ENCODE data around the gene CNTNAP5.

The CNTNAP5 gene

GRCh38 chr2:124626993-124627392 is 601.9 kb downstream of the CNTNAP5 start:
- Histone ChIP-seq H3K4me1 (ENCODE audit: insufficient read depth, low read length) (no peaks in the 10 kb centered on the region), H3K4me3 (ENCODE audit: low read length) (no peak overlapping the region), H3K9me3 (ENCODE audit: low read length) (no peaks in the 10 kb centered on the region), H3K27me3 (ENCODE audit: insufficient read depth, low read length) (no peaks in the 10 kb centered on the region), H3K36me3 (ENCODE audit: insufficient read depth, low read length) (no peaks in the 10 kb centered on the region), H2AFZ (ENCODE audit: low read depth, low read length) (no peak overlapping the region)

DNA sequence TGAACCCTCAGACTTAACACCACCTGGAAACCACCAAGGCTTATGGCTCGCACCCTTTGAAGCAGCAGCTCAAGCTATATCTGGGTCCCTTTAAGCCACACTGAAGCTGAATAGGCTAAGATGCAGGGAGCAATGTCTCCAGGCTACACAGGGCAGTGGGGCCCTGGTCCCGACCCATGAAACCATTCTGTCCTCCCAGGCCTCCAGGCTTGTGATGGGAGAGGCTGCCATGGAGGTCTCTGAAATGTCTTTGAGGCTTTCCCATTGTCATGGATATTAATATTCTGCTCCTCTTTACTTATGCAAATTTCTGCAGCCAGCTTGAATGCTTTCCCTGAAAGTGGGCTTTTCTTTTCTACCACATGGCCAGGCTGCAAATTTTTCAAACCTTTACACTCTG is 608.7 kb downstream of the CNTNAP5 start:
- Histone ChIP-seq H3K4me1 (ENCODE audit: insufficient read depth, low read length) (no peaks in the 10 kb centered on the region), H3K4me3 (ENCODE audit: low read length) (no peak overlapping the region), H3K36me3 (ENCODE audit: insufficient read depth, low read length) (no peaks in the 10 kb centered on the region), H2AFZ (ENCODE audit: low read depth, low read length) (no peak overlapping the region), H3K27me3 (ENCODE audit: insufficient read depth, low read length) (no peaks in the 10 kb centered on the region), H3K9me3 (ENCODE audit: low read length) (peaks cover 2% of the 10 kb centered on the region)

DNA sequence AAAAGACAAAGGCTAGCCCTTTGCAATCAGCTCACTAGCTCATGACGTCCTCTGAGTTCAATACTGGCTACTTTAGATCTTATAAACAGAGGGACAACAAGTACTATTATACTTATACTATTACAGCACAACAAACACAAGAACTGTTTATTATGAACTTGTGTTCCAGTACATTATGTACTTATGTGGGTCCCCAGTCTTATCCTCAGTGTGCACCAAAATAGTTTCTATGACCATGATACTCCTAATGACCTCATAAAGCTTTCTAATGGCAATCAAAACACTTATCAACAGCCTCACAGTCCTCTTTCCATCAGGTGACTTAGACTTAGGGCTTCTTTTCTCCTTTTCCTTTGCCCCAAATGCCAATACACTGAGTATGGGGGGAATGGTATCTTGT is 614.4 kb downstream of the CNTNAP5 start:
- H3K36me3 ChIP-seq (ENCODE audit: insufficient read depth, low read length) = no peaks in the 10 kb centered on the region
- H3K4me1 ChIP-seq (ENCODE audit: insufficient read depth, low read length) = no peaks in the 10 kb centered on the region
- H2AFZ ChIP-seq (ENCODE audit: low read depth, low read length) = no peak overlapping the region
- H3K4me3 ChIP-seq (ENCODE audit: low read length) = no peak overlapping the region
- no peaks in the 10 kb centered on the region for H3K27me3 ChIP-seq (ENCODE audit: insufficient read depth, low read length)
- H3K9me3 ChIP-seq (ENCODE audit: low read length) = no peaks in the 10 kb centered on the region

- H3K4me1 ChIP-seq (ENCODE audit: insufficient read depth, low read length) = no peaks in the 10 kb centered on the region
- H3K36me3 ChIP-seq (ENCODE audit: insufficient read depth, low read length) = no peaks in the 10 kb centered on the region
- no peaks in the 10 kb centered on the region for H3K9me3 ChIP-seq (ENCODE audit: low read length)
- no peaks in the 10 kb centered on the region for H3K27me3 ChIP-seq (ENCODE audit: insufficient read depth, low read length)
- H3K4me3 ChIP-seq (ENCODE audit: low read length) = no peak overlapping the region
- H2AFZ ChIP-seq (ENCODE audit: low read depth, low read length) = no peak overlapping the region
Observed at GRCh38 chr2:124640221-124640750, 615.2 kb downstream of the CNTNAP5 start.

DNA sequence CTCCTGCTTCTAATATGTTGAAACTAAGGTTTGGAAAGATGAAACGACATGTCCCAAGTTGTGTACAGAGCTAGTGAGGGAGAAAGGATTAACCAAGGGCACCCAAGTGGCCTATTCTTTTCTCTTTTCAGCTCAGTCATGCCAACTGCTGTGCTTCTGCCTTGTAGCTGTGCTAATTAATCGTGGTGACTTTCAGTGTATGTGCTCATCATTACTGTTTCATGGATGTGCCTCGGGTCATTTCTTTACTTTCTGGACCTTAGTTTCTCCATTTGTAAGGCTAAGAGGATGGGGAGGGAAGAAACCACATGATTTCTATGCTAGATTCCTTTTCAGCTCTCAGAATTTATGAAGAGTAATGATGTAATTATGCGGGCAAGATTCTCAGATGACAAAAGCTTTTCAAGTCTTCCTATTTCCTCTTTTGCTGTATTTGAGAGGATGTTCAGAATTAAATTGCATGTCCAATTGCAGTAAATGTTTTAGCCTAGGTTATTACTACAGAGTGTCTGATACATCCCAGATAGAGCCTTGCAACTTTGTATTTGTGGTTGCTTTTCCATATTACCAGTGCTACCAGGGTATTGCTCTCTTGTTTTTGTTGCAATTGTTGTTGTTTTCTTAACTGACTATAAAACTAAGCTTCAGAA is 621.2 kb downstream of the CNTNAP5 start:
- Histone ChIP-seq H2AFZ (ENCODE audit: low read depth, low read length) (no peak overlapping the region), H3K4me1 (ENCODE audit: insufficient read depth, low read length) (no peaks in the 10 kb centered on the region), H3K27me3 (ENCODE audit: insufficient read depth, low read length) (no peaks in the 10 kb centered on the region), H3K9me3 (ENCODE audit: low read length) (no peaks in the 10 kb centered on the region), H3K4me3 (ENCODE audit: low read length) (no peak overlapping the region), H3K36me3 (ENCODE audit: insufficient read depth, low read length) (no peaks in the 10 kb centered on the region)

GRCh38 chr2:124647245-124647644 is 622.2 kb downstream of the CNTNAP5 start:
- Histone ChIP-seq H3K36me3 (ENCODE audit: insufficient read depth, low read length) (no peaks in the 10 kb centered on the region), H3K9me3 (ENCODE audit: low read length) (no peaks in the 10 kb centered on the region), H2AFZ (ENCODE audit: low read depth, low read length) (no peak overlapping the region), H3K4me3 (ENCODE audit: low read length) (no peak overlapping the region), H3K27me3 (ENCODE audit: insufficient read depth, low read length) (no peaks in the 10 kb centered on the region), H3K4me1 (ENCODE audit: insufficient read depth, low read length) (no peaks in the 10 kb centered on the region)

GRCh38 chr2:124647663-124648062 is 622.6 kb downstream of the CNTNAP5 start:
- no peaks in the 10 kb centered on the region for H3K4me1 ChIP-seq (ENCODE audit: insufficient read depth, low read length)
- no peak overlapping the region for H3K4me3 ChIP-seq (ENCODE audit: low read length)
- no peaks in the 10 kb centered on the region for H3K9me3 ChIP-seq (ENCODE audit: low read length)
- H3K27me3 ChIP-seq (ENCODE audit: insufficient read depth, low read length) = no peaks in the 10 kb centered on the region
- no peak overlapping the region for H2AFZ ChIP-seq (ENCODE audit: low read depth, low read length)
- H3K36me3 ChIP-seq (ENCODE audit: insufficient read depth, low read length) = no peaks in the 10 kb centered on the region

DNA sequence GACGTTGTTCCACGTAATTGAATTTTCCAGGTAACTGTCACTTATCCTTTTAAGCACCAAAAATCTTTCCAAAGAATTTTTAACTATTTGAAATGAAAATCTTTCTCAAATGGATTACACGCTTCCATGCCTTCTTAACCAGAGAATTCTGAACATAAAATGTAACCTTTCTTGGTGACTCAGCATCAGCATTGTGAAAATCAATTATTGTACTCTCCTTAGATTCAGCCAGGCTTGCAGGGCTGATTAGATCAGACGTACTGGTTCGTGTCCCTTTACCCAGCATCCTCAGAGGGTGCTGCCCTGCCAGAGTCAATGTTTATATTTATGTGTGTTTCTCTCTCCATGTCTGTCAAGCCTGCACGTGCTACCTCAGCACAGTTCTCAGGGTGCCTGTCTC is 623.9 kb downstream of the CNTNAP5 start:
- H2AFZ ChIP-seq (ENCODE audit: low read depth, low read length) = no peak overlapping the region
- no peaks in the 10 kb centered on the region for H3K36me3 ChIP-seq (ENCODE audit: insufficient read depth, low read length)
- no peaks in the 10 kb centered on the region for H3K9me3 ChIP-seq (ENCODE audit: low read length)
- no peaks in the 10 kb centered on the region for H3K27me3 ChIP-seq (ENCODE audit: insufficient read depth, low read length)
- H3K4me3 ChIP-seq (ENCODE audit: low read length) = no peak overlapping the region
- no peaks in the 10 kb centered on the region for H3K4me1 ChIP-seq (ENCODE audit: insufficient read depth, low read length)

DNA sequence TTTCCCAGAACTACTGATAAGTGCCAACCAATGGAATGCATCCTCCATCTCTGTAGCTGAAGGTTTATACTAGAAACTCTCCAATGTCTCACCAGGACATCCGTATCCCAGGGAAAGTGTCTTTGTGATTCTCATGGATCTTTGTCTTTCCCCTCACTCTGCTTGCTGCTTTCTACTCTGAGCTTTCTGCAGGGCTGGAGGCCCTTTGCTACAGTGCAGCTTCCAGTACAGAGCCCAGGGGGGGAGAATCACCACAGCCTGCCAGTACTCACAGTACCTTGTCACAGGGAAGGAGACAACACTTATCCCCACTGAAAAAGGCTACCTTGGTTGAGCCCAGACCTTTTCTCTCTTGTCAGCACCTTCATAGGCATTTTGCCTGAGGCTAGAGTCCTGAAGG is 627.0 kb downstream of the CNTNAP5 start:
- Histone ChIP-seq H3K4me1 (ENCODE audit: insufficient read depth, low read length) (no peaks in the 10 kb centered on the region), H3K4me3 (ENCODE audit: low read length) (no peak overlapping the region), H3K27me3 (ENCODE audit: insufficient read depth, low read length) (no peaks in the 10 kb centered on the region)

GRCh38 chr2:124658373-124658772 is 633.3 kb downstream of the CNTNAP5 start:
- Histone ChIP-seq H3K9me3 (ENCODE audit: low read length) (no peaks in the 10 kb centered on the region), H3K36me3 (ENCODE audit: insufficient read depth, low read length) (no peaks in the 10 kb centered on the region), H2AFZ (ENCODE audit: low read depth, low read length) (no peak overlapping the region), H3K4me1 (ENCODE audit: insufficient read depth, low read length) (no peaks in the 10 kb centered on the region), H3K4me3 (ENCODE audit: low read length) (no peak overlapping the region), H3K27me3 (ENCODE audit: insufficient read depth, low read length) (no peaks in the 10 kb centered on the region)

More for the DNA sequence above, 627.0 kb downstream of the CNTNAP5 start:
- H3K9me3 ChIP-seq (ENCODE audit: low read length) = no peaks in the 10 kb centered on the region
- H2AFZ ChIP-seq (ENCODE audit: low read depth, low read length) = no peak overlapping the region
- no peaks in the 10 kb centered on the region for H3K36me3 ChIP-seq (ENCODE audit: insufficient read depth, low read length)

GRCh38 chr2:124661558-124661957 is 636.5 kb downstream of the CNTNAP5 start:
- Histone ChIP-seq H3K9me3 (ENCODE audit: low read length) (no peaks in the 10 kb centered on the region), H3K4me3 (ENCODE audit: low read length) (no peak overlapping the region), H3K4me1 (ENCODE audit: insufficient read depth, low read length) (no peaks in the 10 kb centered on the region), H2AFZ (ENCODE audit: low read depth, low read length) (no peak overlapping the region), H3K27me3 (ENCODE audit: insufficient read depth, low read length) (no peaks in the 10 kb centered on the region), H3K36me3 (ENCODE audit: insufficient read depth, low read length) (no peaks in the 10 kb centered on the region)

DNA sequence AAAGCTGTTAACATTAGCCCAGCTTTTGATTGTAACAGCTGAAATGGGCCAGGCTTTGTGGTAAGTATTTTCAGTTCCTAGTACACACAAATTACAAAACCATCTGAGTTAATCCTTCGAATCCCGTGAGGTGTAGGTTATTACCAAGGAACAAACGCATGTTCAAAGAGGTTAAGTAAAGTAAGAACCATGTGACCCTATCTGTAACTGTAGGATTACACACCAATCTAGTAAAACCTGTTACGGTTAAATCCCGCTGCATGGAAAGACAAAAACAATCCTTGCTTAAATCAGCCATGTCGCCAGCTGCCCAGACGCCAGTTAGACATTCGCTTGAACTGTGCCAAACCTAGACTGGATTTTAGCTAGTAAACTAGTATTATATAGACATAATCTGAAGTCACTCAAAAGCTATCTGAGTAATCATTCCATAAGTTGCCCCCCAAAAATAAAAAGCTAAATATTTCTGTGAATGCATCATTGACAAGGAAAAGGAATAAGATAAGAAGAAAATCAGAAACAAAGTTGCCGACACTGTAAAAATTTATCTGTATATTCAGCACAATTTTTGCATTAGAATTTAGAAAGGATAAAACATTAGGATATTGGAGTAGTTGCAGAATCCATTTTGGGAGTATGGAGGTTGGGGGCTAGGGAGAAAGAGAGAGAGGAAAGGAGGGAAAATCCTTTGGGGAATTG is 638.0 kb downstream of the CNTNAP5 start:
- H3K4me3 ChIP-seq (ENCODE audit: low read length) = no peak overlapping the region
- H2AFZ ChIP-seq (ENCODE audit: low read depth, low read length) = no peak overlapping the region
- H3K36me3 ChIP-seq (ENCODE audit: insufficient read depth, low read length) = no peaks in the 10 kb centered on the region
- no peaks in the 10 kb centered on the region for H3K4me1 ChIP-seq (ENCODE audit: insufficient read depth, low read length)
- H3K27me3 ChIP-seq (ENCODE audit: insufficient read depth, low read length) = no peaks in the 10 kb centered on the region
- H3K9me3 ChIP-seq (ENCODE audit: low read length) = no peaks in the 10 kb centered on the region

DNA sequence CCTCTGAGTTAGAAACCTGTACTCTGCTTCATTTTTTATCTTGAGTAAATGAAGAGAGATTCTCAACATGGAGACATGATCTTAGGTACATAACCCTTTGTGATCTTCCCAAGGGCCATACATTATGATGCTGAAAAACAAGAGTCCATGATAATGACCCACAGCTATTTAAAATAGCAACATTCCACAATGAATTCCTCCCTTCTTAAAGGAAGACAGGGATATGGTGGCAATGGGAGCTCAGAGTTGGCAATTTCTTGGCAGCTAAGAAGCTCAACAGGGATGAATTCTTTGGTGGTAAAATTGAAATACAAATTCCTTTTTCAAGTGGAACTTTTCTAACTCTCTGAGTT is 638.5 kb downstream of the CNTNAP5 start:
- H3K4me3 ChIP-seq (ENCODE audit: low read length) = no peak overlapping the region
- no peak overlapping the region for H2AFZ ChIP-seq (ENCODE audit: low read depth, low read length)
- no peaks in the 10 kb centered on the region for H3K36me3 ChIP-seq (ENCODE audit: insufficient read depth, low read length)
- no peaks in the 10 kb centered on the region for H3K4me1 ChIP-seq (ENCODE audit: insufficient read depth, low read length)
- no peaks in the 10 kb centered on the region for H3K27me3 ChIP-seq (ENCODE audit: insufficient read depth, low read length)
- no peaks in the 10 kb centered on the region for H3K9me3 ChIP-seq (ENCODE audit: low read length)
